Stimulated activated CD4-positive, alpha-beta T cell treated with anti-CD3 and anti-CD28 coated beads, Interleukin-4, amount 100 ng/mL, for 4 hours (primary cell): ENCODE results near the gene E2F8.

ENCODE experiments used
- DNase-seq, 2 experiments: peaks; one replicate each; pipeline ENCODE4 v3.0.0-alpha.2; 2020

E2F8 gene

DNA sequence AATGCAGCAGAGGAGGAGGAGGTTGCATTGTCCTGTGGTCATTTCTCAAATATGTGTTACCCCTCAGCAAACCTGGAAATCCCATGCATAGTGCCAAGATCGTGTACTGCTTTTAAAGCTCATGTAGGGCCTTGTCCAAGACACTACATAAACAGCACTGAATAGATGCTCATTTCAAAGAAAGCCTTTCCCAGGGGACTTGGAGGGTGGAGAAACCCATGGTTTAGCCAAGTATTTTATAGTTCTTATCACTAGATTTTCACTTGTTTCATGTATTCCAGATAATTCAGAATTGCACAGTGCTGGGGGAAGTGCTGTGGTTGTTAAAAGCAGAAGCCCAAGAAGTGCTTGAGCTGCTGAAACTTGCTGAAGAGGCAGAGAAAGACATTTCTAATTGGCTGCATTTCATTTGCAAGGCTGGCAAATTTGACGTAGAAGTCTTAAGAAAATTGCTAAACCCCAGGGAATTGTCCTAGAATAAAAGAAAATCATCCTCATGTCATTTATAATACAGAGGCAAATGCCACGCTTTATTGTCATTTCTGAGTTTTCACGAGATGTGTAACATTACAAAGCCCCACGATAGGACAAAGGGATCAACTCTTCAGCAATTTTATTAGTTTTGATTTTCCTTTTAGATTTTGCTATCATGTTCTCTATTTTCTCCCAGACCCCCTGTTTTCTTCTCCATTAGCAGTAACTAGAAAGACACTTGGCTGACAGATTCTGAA lies 59.0 kb downstream of the E2F8 start:
- DNase-seq, result no peak

DNA sequence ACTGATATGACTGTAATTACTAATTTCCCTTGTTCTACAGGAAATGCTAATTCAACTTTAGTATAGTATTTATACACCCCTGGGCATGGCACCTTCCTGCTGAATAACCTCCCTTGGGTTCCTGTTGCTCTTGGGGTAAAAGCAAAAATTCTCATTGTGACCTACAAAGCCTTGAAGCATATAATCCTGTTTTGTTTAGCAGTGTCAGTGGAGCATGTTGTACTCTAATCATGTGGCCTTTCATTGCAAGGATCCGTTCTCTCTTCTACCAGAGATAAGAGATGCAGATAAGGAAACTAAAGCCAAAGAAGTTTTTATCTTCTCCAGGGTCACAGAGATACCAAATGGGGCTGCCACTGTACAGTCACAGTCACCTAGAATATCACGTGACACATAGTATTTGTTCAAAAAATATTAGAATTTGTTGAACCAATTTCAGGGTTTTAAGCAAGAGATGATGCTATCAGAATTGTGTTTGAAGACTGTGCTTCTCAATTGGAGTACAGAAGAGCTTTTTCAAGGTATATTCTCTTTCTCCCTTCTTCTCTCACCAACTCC lies 64.0 kb downstream of the E2F8 start:
- DNase-seq, result no peak
